SK-N-SH (cell line): ENCODE data around the gene IL26. TPM values are rescaled to one million over a fixed set of nuclear protein-coding genes. Genes with fewer than 3 reads are reported as not detected.

ENCODE experiments used
- CTCF ChIA-PET: fragments of 300-600, 350-600 bp; formaldehyde crosslinking; extraction: SDS; loops from one replicate; lab custom pipeline; 2021; lab: Yijun Ruan, JAX
- POLR2A ChIA-PET: fragments of 350-600 bp; sonication (Branson Sonifier 250); formaldehyde crosslinking; extraction: SDS; loops from one replicate; lab custom pipeline; 2020; ENCODE audit warnings: antibody characterized with exemption, inconsistent platforms; lab: Yijun Ruan, JAX
- DNase-seq: peaks from one replicate; pipeline ENCODE4 v3.0.0; 2012
- H2AFZ ChIP-seq: fragments of 200-600 bp; sonication (generic); 2 replicates; pipeline ENCODE4 v1.8.1; 2016; ENCODE audit warnings: antibody characterized with exemption, mild to moderate bottlenecking, low read depth
- H3F3A ChIP-seq: fragments of 200-600 bp; sonication (generic); replicated peaks from 2 replicates; pipeline ENCODE3; 2016; ENCODE audit warnings: antibody characterized with exemption, mild to moderate bottlenecking; ENCODE audit not compliant: insufficient read depth
- H3K27ac ChIP-seq, 2 experiments: fragments of 200-500 bp in 1 of 2; fragments of 200-600 bp in 1 of 2; sonication (Bioruptor generic) in 1 of 2; sonication (generic), shearing (Covaris generic) in 1 of 2; 2 replicates each; pipeline versions ENCODE4 v1.5.1 to v1.6.1; 2014 to 2016; ENCODE audit warnings: low read depth in 2 of 2, inconsistent platforms in 1 of 2, low read length in 1 of 2, mild to moderate bottlenecking in 1 of 2, mixed read lengths in 1 of 2
- H3K27me3 ChIP-seq: fragments of 200-600 bp; sonication (generic), shearing (Covaris generic); 2 replicates; pipeline ENCODE4 v1.6.1; 2016; ENCODE audit warnings: mixed run types; ENCODE audit not compliant: insufficient read depth
- H3K36me3 ChIP-seq, 2 experiments: fragments of 200-500 bp in 1 of 2; fragments of 200-600 bp in 1 of 2; sonication (Bioruptor generic) in 1 of 2; sonication (generic) in 1 of 2; replicated peaks in 1 of 2; 2 replicates each; pipeline versions ENCODE3 to v1.5.1; 2014 to 2016; ENCODE audit warnings: low read length in 1 of 2, mild to moderate bottlenecking in 1 of 2; ENCODE audit not compliant: insufficient read depth in 2 of 2, control insufficient read depth in 1 of 2
- H3K4me1 ChIP-seq, 2 experiments: fragments of 200-500 bp in 1 of 2; fragments of 200-600 bp in 1 of 2; sonication (Bioruptor generic) in 1 of 2; sonication (generic), shearing (Covaris generic) in 1 of 2; 2 replicates each; pipeline versions ENCODE4 v1.5.1 to v1.6.1; 2014 to 2016; ENCODE audit warnings: low read depth in 1 of 2, low read length in 1 of 2, mixed run types in 1 of 2; ENCODE audit not compliant: insufficient read depth in 2 of 2, control insufficient read depth in 1 of 2
- H3K4me2 ChIP-seq: fragments of 200-600 bp; sonication (generic), shearing (Covaris generic); 2 replicates; pipeline ENCODE4 v1.6.1; 2017; ENCODE audit warnings: mixed run types
- H3K4me3 ChIP-seq, 2 experiments: fragments of 200-500 bp in 1 of 2; fragments of 200-600 bp in 1 of 2; sonication (Bioruptor generic) in 1 of 2; sonication (generic), shearing (Covaris generic) in 1 of 2; 2 replicates each; pipeline versions ENCODE4 v1.5.1 to v1.8.1; 2014 to 2016; ENCODE audit warnings: low read depth in 2 of 2, inconsistent platforms in 1 of 2, low read length in 1 of 2, mild to moderate bottlenecking in 1 of 2, mixed read lengths in 1 of 2, moderate library complexity in 1 of 2
- H3K79me2 ChIP-seq: fragments of 200-600 bp; sonication (generic); 2 replicates; pipeline ENCODE4 v1.8.1; 2017; ENCODE audit warnings: mild to moderate bottlenecking; ENCODE audit not compliant: insufficient read depth
- H3K9ac ChIP-seq: fragments of 200-600 bp; sonication (generic); 2 replicates; pipeline ENCODE4 v1.6.1; 2017; ENCODE audit warnings: mixed run types
- H3K9me2 ChIP-seq: fragments of 200-600 bp; sonication (generic); 2 replicates; pipeline ENCODE4 v1.6.1; 2017; ENCODE audit warnings: mixed run types
- H3K9me3 ChIP-seq: fragments of 200-600 bp; sonication (generic); 2 replicates; pipeline ENCODE4 v1.6.1; 2017; ENCODE audit warnings: mixed run types, mild to moderate bottlenecking, moderate library complexity
- H4K20me1 ChIP-seq: fragments of 200-600 bp; sonication (generic); 2 replicates; pipeline ENCODE4 v1.6.1; 2017; ENCODE audit warnings: mild to moderate bottlenecking, mixed run types; ENCODE audit not compliant: insufficient read depth
- CHD2 ChIP-seq: fragments of 150-350 bp; IDR thresholded peaks from 2 replicates; pipeline ENCODE4 v1.6.1; 2018; ENCODE audit warnings: low read length; ENCODE audit not compliant: partially characterized antibody
- JUND ChIP-seq: IDR thresholded peaks from 2 replicates; pipeline ENCODE4 v1.4.0; 2012
- MXI1 ChIP-seq: IDR thresholded peaks from 2 replicates; pipeline ENCODE4 v1.6.1; 2012; ENCODE audit warnings: mild to moderate bottlenecking, low read depth, low read length, improper control_type of control experiment
- POLR2AphosphoS5 ChIP-seq: IDR thresholded peaks from 2 replicates; pipeline ENCODE4 v1.6.1; 2012; ENCODE audit warnings: low read depth, low read length
- RAD21 ChIP-seq: IDR thresholded peaks from 2 replicates; pipeline ENCODE4 v1.6.1; 2012; ENCODE audit warnings: mild to moderate bottlenecking, low read length
- RCOR1 ChIP-seq: fragments of 150-350 bp; IDR thresholded peaks from 2 replicates; pipeline ENCODE4 v1.6.1; 2017; ENCODE audit warnings: antibody characterized with exemption, low read length
- REST ChIP-seq: IDR thresholded peaks from 2 replicates; pipeline ENCODE4 v1.6.1; 2012; ENCODE audit warnings: mild to moderate bottlenecking, low read depth, low read length, moderate library complexity
- RFX5 ChIP-seq: IDR thresholded peaks from 2 replicates; pipeline ENCODE4 v1.6.1; 2012; ENCODE audit warnings: mild to moderate bottlenecking, improper control_type of control experiment, low read length
- RXRA ChIP-seq: IDR thresholded peaks from 2 replicates; pipeline ENCODE4 v1.4.0; 2012; ENCODE audit warnings: low read depth, mild to moderate bottlenecking, borderline replicate concordance
- SIN3A ChIP-seq: IDR thresholded peaks from 2 replicates; pipeline ENCODE4 v1.6.1; 2012; ENCODE audit warnings: low read depth, mild to moderate bottlenecking, low read length, moderate library complexity, borderline replicate concordance
- SMC3 ChIP-seq: IDR thresholded peaks from 2 replicates; pipeline ENCODE4 v1.6.1; 2012; ENCODE audit warnings: low read depth, low read length, improper control_type of control experiment
- TCF12 ChIP-seq: IDR thresholded peaks from 2 replicates; pipeline ENCODE4 v1.4.0; 2012
- YY1 ChIP-seq: IDR thresholded peaks from 2 replicates; pipeline ENCODE4 v1.4.0; 2012; ENCODE audit warnings: low read depth, mild to moderate bottlenecking
- WGBS: methylation state at CpG from one replicate; pipeline ENCODE4 v1.1.6; 2017; ENCODE audit warnings: low lambda C conversion rate; 5-methylcytosine and 5-hydroxymethylcytosine counted together
- polyA plus RNA-seq, 3 experiments: library from polyadenylated mRNA; depleted of rRNA; stranded (reverse); fragments of >200 nt; gene quantifications; 2 replicates each; pipeline ENCODE4 v1.2.3, GENCODE V29; 2012
- TF ChIP-seq, protein P1 (sequence below): IDR thresholded peaks from 2 replicates; pipeline ENCODE4 v1.4.0; 2012; ENCODE audit warnings: low read depth, borderline replicate concordance
- TF ChIP-seq, protein P2 (sequence below): fragments of 150-350 bp; IDR thresholded peaks from 2 replicates; pipeline ENCODE4 v1.6.1; 2016; ENCODE audit warnings: mild to moderate bottlenecking, low read depth, low read length

Gene IL26
- polyA plus RNA-seq, 1 of the 3 experiments (the other 2 are of a cell fraction) = not detected

- Histone ChIP-seq H3K4me1 (peaks cover 0 to 35% of the 10 kb centered on the region in 2 experiments; a peak in 1 of 4 replicates), H3K27me3 (no peaks in the 10 kb centered on the region), H3F3A (peaks cover 33% of the 10 kb centered on the region), H3K27ac (no peak overlapping the region), H3K36me3 (no peaks in the 10 kb centered on the region), H3K9me3 (no peaks in the 10 kb centered on the region), H3K9me2 (no peaks in the 10 kb centered on the region), H4K20me1 (no peaks in the 10 kb centered on the region), H3K79me2 (no peaks in the 10 kb centered on the region), H3K4me3 (no peak overlapping the region), H3K9ac (no peak overlapping the region), H2AFZ (no peak overlapping the region), H3K4me2 (no peak overlapping the region)
- no peak for DNase-seq
- POLR2A ChIA-PET = no interaction called here
- CTCF ChIA-PET = interaction anchor here (1.2 to 1.3 kb wide), 2 partner anchors 9 to 39 kb away, joined by 3 to 4 read pairs; no protein-coding TSS in a partner anchor
- TF ChIP-seq RAD21 (no peak), SMC3 (no peak), TCF12 (no peak)
- TF ChIP-seq, protein P1, sequence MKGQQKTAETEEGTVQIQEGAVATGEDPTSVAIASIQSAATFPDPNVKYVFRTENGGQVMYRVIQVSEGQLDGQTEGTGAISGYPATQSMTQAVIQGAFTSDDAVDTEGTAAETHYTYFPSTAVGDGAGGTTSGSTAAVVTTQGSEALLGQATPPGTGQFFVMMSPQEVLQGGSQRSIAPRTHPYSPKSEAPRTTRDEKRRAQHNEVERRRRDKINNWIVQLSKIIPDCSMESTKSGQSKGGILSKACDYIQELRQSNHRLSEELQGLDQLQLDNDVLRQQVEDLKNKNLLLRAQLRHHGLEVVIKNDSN = no peak
Observed at GRCh38 chr12:68261896-68262295, 36.3 kb upstream of the IL26 start.

- Histone ChIP-seq H3K27ac (peak overlapping the region in 1 of 2 experiments; percentile 79; a peak in 2 of 4 replicates), H2AFZ (no peak overlapping the region), H3K4me1 (peaks cover 0 to 25% of the 10 kb centered on the region in 2 experiments; a peak in 1 of 4 replicates), H3K4me3 (no peak overlapping the region), H3K79me2 (no peaks in the 10 kb centered on the region), H3K9me3 (no peaks in the 10 kb centered on the region)
- no peak for DNase-seq
- TF ChIP-seq REST (no peak), RFX5 (no peak), JUND (no peak), MXI1 (no peak), POLR2AphosphoS5 (no peak), RXRA (no peak), SIN3A (no peak), RCOR1 (no peak), YY1 (no peak), CHD2 (no peak)
- TF ChIP-seq, protein P2, sequence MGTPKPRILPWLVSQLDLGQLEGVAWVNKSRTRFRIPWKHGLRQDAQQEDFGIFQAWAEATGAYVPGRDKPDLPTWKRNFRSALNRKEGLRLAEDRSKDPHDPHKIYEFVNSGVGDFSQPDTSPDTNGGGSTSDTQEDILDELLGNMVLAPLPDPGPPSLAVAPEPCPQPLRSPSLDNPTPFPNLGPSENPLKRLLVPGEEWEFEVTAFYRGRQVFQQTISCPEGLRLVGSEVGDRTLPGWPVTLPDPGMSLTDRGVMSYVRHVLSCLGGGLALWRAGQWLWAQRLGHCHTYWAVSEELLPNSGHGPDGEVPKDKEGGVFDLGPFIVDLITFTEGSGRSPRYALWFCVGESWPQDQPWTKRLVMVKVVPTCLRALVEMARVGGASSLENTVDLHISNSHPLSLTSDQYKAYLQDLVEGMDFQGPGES = no peak
- TF ChIP-seq, all 33 proteins: peak for 0
- Histone ChIP-seq H3K9ac (peak overlapping the region; percentile 51; the same call in 1 of the 2 replicates), H3K27me3 (no peaks in the 10 kb centered on the region), H4K20me1 (no peaks in the 10 kb centered on the region), H3F3A (peaks cover 23% of the 10 kb centered on the region), H3K9me2 (no peaks in the 10 kb centered on the region), H3K4me2 (peak overlapping the region; percentile 45; the same call in 1 of the 2 replicates), H3K36me3 (no peaks in the 10 kb centered on the region)
- 69% methylated on average over 3 of the region's 3 CpGs for WGBS
- POLR2A ChIA-PET = no interaction called here
- CTCF ChIA-PET = no interaction called here
Observed at GRCh38 chr12:68260153-68260552, 34.5 kb upstream of the IL26 start.
